Tibial artery (tissue), 4 donors: Measurements from ENCODE around the gene RAB15.
A peak's percentile ranks its signal among the peaks of the same experiment; 100 is the strongest.

ENCODE experiments used
- DNase-seq, 2 donors: peaks; one replicate each; pipeline ENCODE4 v3.0.0-alpha.2; 2019
- H3K27ac ChIP-seq, 2 donors: fragments of 200-600 bp; sonication (generic) in 1 of 2; 1 replicate in 1 of 2; 2 replicates in 1 of 2; pipeline ENCODE4 v1.5.1; 2018 to 2019; ENCODE audit warnings: mild to moderate bottlenecking in 1 of 2
- H3K27me3 ChIP-seq, 2 donors: fragments of 200-600 bp; sonication (generic) in 1 of 2; one replicate each; pipeline versions ENCODE4 v1.5.1 to v1.6.0; 2016 to 2019
- H3K36me3 ChIP-seq, 3 donors: fragments of 200-600 bp; sonication (generic) in 2 of 3; one replicate each; pipeline ENCODE4 v1.5.1; 2016 to 2019; ENCODE audit warnings: mild to moderate bottlenecking in 2 of 3
- H3K4me1 ChIP-seq, 4 donors: fragments of 200-600 bp; sonication (generic) in 2 of 4; 1 replicate in 3 of 4; 2 replicates in 1 of 4; pipeline ENCODE4 v1.5.1; 2016 to 2019
- H3K4me3 ChIP-seq, 2 donors: fragments of 200-600 bp; sonication (generic) in 1 of 2; 1 replicate in 1 of 2; 2 replicates in 1 of 2; pipeline ENCODE4 v1.5.1; 2018 to 2019; ENCODE audit warnings: mild to moderate bottlenecking in 2 of 2
- H3K9me3 ChIP-seq, 3 donors: fragments of 200-600 bp; sonication (generic) in 1 of 3; one replicate each; pipeline ENCODE4 v1.5.1; 2016 to 2019
- CTCF ChIP-seq, 2 experiments: fragments of 200-600 bp in 1 of 2; fragments of 450-650 bp in 1 of 2; IDR thresholded peaks; one replicate each; pipeline ENCODE4 v1.5.1; 2017 to 2019; ENCODE audit warnings: antibody characterized with exemption in 2 of 2, mild to moderate bottlenecking in 1 of 2, moderate library complexity in 1 of 2
- intact Hi-C: fragments of 100-400 bp; cut with DNase I; formaldehyde crosslinking; loops from one replicate; pipeline ENCODE4 v1.15.0; 2023; ENCODE audit warnings: low total_unique reads

Gene RAB15

DNA sequence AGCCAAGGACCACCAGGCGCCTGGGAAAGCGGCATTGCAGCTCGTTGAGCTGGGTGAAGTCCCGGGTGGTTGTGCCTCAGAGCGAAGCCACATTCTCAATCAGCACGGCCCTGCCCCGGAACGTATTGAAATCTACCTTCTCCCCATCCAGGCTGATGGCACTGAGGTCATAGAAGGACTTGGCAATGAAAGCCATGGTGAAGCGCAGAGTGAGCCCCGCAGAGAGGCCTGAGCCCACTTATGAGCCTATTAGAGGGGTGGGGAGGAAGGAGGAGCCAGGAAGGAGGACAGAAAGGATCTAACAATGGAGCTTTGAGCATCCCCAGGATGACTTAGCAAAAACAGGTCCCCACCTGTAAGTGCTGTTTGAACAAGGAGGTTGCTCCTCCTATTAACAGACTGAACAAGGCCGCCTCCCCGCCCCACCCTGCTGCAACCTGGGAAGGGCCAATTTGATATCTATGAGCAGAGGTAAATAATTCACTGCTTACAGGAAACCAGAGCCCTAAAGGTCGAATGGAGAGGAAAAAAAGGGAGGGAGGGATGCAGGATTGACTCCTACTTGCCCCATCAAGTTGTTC, 29.5 kb downstream of the RAB15 start, which contains the start of gene GPX2:
Gene GPX2, minus strand, starts transcription at position 215 of the 581 bp plus-strand sequence. Its CDS starts 19 bp downstream, at position 196.
- Histone ChIP-seq H3K4me3 (no peak within 1 kb of the TSS), H3K4me1 (peaks cover 0 to 3% (median 1%) of the 10 kb centered on the region in 4 donors)

GRCh38 chr14:64940336-64940910, 31.7 kb downstream of the RAB15 start:
- H3K4me1 ChIP-seq, result peaks cover 0 to 25% (median 14%) of the 10 kb centered on the region in 4 donors
- no peak overlapping the region for H3K4me3 ChIP-seq
- H3K36me3 ChIP-seq, result peaks cover 0 to 58% (median 30%) of the 10 kb centered on the region in 3 donors
- H3K27ac ChIP-seq, result no peak overlapping the region
- intact Hi-C loops, result no loop called here
- H3K27me3 ChIP-seq, result no peaks in the 10 kb centered on the region
- no peak for TF ChIP-seq CTCF (IDR thresholded peaks at IDR 0.05)
- DNase-seq, result no peak
- H3K9me3 ChIP-seq, result no peaks in the 10 kb centered on the region

More for the DNA sequence above, 29.5 kb downstream of the RAB15 start, which contains the start of gene GPX2:
- H3K27me3 ChIP-seq, result no peaks in the 10 kb centered on the region
- no peak for TF ChIP-seq CTCF (IDR thresholded peaks at IDR 0.05)
- intact Hi-C loops, result no loop called here
- no peaks in the 10 kb centered on the region for H3K9me3 ChIP-seq
- DNase-seq, result no peak
- H3K36me3 ChIP-seq, result peaks cover 0 to 60% (median 35%) of the 10 kb centered on the region in 3 donors
- H3K27ac ChIP-seq, result no peak within 1 kb of the TSS

GRCh38 chr14:64939817-64940190, 32.3 kb downstream of the RAB15 start:
- intact Hi-C loops, result no loop called here
- H3K4me3 ChIP-seq, result no peak overlapping the region
- TF ChIP-seq CTCF (IDR thresholded peaks at IDR 0.05), result no peak

GRCh38 chr14:64938972-64939816, 32.9 kb downstream of the RAB15 start:
- no peak for DNase-seq
- intact Hi-C loops, result no loop called here
- no peak for TF ChIP-seq CTCF (IDR thresholded peaks at IDR 0.05)
- H3K27ac ChIP-seq, result no peak overlapping the region
- H3K4me3 ChIP-seq, result no peak overlapping the region
- peaks cover 0 to 48% (median 26%) of the 10 kb centered on the region in 3 donors for H3K36me3 ChIP-seq
- no peaks in the 10 kb centered on the region for H3K27me3 ChIP-seq
- peaks cover 0 to 37% (median 24%) of the 10 kb centered on the region in 4 donors for H3K4me1 ChIP-seq
- no peaks in the 10 kb centered on the region for H3K9me3 ChIP-seq

More at GRCh38 chr14:64939817-64940190, 32.3 kb downstream of the RAB15 start:
- no peaks in the 10 kb centered on the region for H3K27me3 ChIP-seq
- no peaks in the 10 kb centered on the region for H3K9me3 ChIP-seq
- H3K36me3 ChIP-seq, result peaks cover 0 to 52% (median 24%) of the 10 kb centered on the region in 3 donors
- H3K4me1 ChIP-seq, result peaks cover 0 to 31% (median 19%) of the 10 kb centered on the region in 4 donors
- H3K27ac ChIP-seq, result no peak overlapping the region
- DNase-seq, result no peak

GRCh38 chr14:64937821-64938193, 34.3 kb downstream of the RAB15 start:
- Histone ChIP-seq H3K27me3 (no peaks in the 10 kb centered on the region), H3K27ac (no peak overlapping the region), H3K36me3 (peaks cover 2 to 45% (median 30%) of the 10 kb centered on the region in 3 donors), H3K9me3 (no peaks in the 10 kb centered on the region), H3K4me3 (no peak overlapping the region), H3K4me1 (peaks cover 0 to 41% (median 27%) of the 10 kb centered on the region in 4 donors)
- intact Hi-C loops, result no loop called here
- no peak for DNase-seq
- TF ChIP-seq CTCF (IDR thresholded peaks at IDR 0.05), result peak; percentile 40 to 53
